Stimulated activated CD4-positive, alpha-beta T cell treated with anti-CD3 and anti-CD28 coated beads, Interleukin-1b, Interleukin-23, amount 100 ng/mL, for 4 hours (primary cell): Measurements from ENCODE around the gene ZNF106.

Experiments
- DNase-seq, 2 donors: peaks; one replicate each; pipeline ENCODE4 v3.0.0-alpha.2; 2020; ENCODE audit warnings: low read depth in 2 of 2

ZNF106 gene

DNA sequence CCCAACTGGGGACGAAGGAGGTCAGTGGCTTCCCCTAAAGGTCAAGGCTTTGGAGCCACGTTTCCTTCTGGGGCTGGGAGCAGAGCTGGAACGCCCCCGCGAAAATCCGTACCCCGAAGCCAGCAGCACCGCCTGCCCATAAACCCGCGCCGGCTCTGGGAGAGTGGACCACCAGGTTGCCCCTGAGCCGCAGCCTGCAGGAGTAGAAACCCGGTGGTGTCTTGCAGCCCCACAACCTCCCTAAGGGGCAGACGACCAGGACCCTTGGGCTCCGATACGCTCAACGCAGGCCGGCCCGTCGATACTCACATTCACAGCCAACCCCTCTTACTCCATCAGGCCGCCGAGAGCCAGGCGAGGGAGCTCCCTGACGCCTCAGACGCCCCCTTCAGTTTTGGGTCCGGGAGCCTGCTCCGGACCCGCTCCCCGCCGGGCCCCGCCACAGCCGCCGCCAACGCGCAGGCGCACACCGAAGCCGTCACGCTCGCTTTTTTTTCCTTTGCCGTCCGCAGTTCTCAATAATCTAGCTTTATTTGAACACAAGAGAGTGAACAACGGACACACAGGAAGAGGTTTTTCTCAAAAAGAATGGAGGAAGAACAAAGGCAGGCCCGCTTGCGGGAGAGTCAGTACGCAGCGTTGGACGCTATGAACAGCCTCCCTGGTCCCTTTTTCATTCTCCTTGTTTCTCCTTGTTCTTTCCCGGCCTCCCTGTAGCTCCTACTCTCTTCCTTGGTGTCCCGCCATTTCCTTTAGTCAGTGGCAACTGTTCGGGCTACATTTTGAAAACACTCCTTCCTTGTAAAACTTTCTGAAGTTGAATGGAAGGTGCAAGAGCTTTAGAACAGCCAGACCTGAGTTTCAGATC lies at the start of gene ZNF106:
Gene ZNF106 (minus strand): TSS at position 471 of the 868 bp plus-strand sequence. CDS start 18,852 bp downstream, outside the sequence.
- peak; percentile 77 to 78 for DNase-seq

DNA sequence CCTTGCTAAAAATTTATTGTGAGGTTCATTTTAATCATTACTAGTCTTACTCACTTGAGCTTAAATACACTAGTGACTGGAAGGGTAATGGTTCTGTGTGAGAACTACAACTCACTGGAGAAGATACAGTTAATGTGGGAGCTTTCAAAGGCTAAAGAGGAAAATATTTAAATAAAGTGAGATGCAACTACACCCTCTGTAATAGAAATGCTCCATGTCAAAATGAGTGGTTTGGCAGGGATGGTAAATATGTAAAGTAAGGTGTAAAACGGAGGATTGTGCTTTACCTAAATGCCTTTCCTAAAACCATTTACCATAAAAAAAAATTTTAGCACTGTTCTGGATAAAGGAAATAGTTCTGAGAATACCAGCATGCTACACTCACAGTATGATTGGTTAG lies 42.3 kb upstream of the ZNF106 start:
- DNase-seq, result no peak

DNA sequence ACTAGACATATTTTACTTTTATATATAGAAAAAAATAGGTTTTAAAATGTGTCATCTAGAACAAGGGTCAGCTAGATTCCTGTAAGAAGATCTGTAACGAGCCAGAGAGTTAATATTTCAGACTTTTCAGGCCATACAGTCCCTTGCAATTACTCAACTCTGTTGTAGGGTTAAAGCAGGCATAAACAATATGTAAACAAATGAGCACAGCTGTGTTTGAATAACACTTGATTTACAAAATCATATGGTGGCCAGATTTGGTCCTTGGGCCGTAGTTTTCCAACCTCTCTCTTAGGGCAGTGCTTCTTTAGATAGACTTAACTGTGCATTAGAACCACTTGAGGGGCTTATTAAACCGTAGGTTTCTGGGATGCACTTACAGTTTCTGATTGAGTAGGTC lies 38.0 kb upstream of the ZNF106 start:
- DNase-seq, result no peak

DNA sequence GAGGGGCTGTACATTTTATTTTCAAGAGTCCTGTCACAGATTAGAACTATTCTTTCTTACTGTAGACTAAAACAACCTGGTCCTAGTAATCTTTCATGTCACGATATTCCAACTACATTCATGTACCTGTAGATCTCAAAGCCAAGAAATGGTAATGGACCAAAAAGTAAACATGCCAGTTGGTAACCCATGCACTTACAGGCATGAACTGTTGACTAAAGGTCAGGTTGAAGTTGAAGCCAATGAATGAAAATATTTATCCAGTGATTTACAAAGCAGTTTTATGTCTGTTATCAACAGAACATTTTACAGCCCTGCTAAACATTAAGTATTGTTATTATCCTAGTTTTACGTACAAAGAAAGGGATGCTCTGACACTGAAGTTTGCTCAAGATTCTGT lies 32.4 kb upstream of the ZNF106 start:
- no peak for DNase-seq

DNA sequence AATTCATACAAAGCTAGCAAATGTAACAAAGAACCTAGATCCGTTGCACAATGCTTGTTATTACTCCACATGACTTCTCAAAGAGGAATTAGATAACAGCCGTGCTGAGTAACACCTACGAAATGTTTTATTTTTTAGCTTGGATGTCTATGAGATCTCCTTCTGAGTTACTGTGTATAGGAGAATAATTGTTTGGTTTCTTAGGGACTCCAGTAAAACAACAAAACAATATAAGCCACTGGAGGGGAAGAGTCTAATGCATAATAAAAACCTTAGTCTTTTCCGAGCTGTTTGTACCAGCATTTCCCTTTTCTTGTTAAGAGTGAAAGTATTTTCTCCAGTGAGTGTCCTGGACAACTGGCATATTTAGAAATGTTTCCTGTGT lies 20.1 kb upstream of the ZNF106 start:
- no peak for DNase-seq

DNA sequence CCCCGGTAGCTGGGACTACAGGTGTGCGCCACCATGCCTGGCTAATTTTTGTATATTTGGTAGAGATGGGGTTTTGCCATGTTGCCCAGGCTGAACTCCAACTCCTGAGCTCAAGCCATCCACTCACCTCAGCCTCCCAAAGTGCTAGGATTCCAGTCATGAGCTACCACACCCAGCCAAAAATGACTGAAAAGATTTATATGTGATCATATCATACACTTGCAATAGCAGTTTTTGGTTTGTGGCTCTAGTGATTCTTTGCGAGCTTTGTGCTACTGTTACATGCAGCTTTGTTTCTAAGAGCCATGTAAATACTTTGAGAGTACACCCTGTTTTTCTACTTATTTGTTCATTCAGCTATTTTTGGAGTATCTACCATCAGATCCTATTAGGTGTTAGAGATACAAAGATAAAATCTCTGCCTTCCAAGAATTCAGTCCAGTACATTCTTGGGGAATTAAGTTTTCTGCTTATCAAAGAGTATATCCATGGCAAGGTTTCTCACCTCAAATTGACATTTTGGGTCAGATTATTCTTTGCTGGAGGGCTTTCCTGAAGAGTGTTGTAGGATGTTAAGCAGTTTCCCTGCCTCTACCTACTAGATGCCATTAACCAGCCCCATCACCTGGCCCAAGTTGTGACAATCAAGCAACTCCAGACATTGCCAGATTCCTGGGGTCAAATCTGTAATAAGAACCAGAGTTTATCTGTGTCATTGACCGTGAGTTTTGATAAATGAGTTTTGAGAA lies 19.5 kb upstream of the ZNF106 start:
- DNase-seq, result no peak

DNA sequence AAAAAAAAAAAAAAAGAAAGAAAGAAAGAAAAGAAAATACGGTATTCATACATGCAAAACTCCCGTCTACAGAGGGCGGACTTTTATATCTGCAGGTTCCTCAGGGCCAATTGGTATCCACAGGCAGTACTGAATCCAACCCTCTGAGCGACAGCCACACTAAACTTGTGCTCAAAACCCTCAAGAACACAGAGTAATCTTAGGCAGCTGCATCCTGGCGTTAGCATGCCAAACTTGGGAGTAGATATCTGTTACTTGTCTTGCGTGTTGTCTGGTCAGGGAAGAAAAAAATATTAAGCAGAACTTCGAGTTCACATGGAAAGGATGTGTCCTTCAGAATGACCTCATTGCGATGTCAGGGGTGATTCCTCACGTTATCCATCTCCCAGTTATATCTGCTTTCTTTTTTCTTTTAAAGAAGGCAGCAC lies 17.3 kb upstream of the ZNF106 start:
- DNase-seq, result no peak

DNA sequence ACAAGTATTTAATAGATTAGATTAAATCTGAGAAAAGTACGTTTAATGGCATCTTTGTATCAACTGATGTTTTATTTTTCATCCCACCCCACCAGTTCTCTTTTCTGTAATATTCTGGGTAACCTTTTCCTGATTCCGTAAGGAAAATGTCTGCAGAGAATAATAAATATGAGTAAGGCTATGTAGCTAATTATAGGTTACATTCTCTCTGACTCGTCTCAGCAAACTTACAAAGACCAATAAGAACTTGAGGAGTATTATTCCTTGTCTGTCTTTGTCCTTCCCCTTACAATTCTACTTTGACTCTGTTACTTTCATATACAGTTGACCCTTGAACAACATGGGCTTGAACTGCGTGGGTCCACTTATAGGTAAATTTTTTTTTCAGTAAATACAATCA lies 16.6 kb upstream of the ZNF106 start:
- DNase-seq, result no peak

DNA sequence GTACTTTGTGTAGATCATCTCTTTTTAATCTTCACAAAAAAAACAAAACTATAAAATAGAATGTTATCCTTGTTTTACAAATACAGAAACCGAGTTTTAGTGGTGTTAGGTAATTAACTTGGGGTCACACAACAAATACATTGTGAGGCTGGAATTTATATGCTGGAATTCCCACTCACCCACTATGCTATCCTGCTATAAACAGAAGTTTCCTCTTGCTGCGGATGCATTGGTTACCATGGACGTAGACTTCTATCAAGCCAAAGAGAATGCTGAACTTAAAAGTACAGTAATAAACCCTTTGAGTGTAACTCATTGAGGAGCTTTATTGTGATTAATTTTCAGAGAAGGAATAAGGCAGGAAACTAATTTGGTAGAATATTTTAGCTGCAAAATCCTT lies 13.7 kb upstream of the ZNF106 start:
- DNase-seq, result no peak

DNA sequence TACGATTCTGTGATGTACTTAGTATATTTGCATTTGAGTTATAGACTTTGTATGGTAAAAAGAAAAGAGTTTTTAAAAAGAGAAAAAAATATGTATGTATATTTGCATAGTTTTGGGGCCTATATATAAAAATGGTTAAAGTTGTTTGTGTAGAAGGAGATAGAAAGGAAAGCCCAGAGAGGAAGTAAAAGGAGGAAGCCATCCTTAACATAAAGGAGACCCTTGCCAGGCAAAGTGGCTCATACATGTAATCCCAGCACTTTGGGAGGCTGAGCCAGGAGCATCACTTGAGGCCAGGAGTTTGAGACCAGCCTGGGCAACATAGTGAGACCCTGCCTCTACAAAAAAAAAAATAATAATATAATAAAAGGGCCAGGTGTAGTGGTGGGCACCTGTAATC lies 12.9 kb upstream of the ZNF106 start:
- no peak for DNase-seq

DNA sequence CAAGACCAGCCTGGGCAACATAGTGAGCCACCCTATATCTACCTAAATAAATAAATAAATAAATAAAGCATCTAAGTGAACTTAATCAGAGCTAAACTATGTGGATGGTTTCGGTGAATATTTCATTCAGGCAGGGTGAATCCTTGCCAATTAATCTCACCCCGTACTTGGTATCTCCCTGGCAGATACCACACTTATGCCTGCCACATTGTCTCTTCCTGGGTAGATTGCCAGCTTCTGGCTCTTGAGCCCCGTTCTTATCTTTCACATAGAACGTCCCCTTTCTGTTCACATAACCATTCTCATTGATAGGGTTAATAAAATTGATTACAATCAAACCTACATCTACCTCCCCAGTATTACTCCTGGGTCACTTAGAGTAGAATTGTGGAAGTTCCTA lies 11.5 kb upstream of the ZNF106 start:
- DNase-seq, result no peak

DNA sequence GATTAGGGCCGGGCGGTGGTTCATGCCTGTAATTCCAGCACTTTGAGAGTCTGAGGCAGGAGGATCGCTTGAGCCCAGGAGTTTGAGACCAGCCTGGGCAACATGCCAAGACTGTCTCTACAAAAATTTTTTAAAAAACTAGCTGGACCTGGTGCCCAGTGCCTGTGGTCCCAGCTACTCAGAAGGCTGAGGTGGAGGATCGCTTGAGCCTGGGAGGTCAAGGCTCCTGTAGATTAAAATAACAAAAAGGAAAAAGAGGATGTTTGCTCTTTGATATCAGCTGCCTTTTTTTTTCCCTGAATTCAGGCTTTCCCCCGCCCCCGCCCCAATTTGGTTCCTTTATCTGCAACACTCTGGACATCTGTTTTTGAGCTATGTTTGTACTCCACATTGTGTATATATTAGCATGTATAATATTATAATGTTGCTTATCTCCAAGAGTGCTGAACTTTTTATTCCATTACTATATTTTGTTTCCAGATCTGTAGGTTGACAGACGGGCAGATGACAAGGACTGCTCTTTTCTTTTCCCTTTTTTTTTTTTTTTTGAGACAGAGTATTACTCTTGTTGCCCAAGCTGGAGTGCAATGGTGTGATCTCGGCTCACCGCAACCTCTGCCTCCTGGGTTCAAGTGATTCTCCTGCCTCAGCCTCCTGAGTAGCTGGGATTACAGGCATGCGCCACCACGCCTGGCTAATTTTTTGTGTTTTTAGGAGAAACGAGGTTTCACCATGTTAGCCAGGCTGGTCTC lies 9.1 kb upstream of the ZNF106 start:
- DNase-seq, result no peak

DNA sequence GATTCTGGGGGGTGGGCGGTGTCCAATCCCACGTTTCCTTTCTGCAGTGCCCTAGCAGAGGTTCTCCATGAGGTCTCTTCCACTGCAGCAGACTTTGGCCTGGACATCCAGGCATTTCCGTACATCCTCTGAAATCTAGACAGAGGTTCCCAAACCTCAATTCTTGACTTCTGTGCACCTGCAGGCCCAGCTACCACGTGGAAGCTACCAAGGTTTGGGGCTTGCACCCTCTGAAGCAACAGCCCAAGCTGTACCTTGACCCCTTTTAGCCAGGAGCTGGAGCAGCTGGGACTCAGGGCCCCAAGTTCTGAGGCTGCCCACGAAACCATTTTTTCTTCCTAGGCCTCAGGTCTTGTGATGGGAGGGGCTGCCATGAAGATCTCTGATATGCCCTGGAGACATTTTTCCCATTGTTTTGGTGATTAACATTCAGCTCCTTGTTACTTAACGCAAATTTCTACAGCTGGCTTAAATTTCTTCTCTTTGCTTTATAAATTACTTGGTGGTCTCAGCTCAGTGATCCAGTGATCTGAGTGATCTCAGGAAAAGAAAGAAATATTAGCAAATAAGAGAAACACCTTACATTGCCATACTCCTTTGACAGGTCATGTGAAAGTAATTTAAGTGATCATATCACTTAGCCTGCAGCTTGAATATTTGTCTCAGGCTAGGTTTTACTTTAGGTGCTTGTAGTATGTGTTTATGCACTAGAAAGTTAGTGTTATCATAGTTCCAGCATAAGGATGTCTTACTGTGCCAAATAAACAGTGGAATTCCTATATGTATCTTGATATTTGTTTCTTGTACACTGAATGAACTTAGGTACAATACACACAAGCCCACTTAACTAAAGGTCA lies 7.5 kb upstream of the ZNF106 start:
- no peak for DNase-seq

DNA sequence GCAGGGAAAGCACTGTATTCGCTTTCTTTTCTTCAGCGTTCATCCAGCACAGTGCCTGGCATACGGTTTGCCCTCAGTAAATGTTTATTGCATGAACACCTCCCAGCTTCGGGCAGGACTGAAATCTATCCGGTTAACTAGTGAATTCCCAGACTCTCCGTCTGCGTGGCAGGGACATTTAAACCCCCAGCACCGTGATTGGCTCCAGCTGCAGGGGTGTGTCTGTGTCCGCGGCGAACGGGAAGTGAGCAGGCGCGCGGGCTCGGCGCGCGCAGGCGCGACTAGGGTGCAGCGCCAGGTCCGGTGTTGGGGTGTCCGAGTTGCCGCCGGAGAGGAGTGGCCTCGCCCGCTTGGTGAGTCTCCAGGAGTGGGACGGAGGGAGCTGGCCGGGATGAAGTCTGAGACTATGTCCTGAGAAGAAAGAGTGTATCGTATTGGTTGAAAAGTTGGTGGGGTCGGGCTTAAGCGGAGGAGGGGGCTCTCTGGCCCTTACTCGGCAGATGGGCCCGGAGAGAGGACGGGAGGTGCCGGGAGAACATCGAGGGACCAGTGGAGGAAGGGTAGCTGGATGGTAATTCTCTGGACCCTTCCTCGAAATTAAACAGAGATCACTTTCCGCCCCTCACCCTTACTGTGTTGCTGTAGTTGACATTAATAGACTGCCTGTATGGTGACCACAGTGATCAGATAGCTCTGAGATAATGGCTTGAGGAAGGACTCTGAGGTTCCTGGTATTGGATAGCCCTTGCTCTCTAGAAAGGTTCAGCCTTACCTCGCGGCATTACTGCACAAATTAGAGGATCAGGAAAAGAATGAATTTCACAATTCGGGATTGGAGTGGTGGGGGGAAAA lies 4.6 kb upstream of the ZNF106 start, which contains the start of gene SNAP23:
Gene SNAP23 (plus strand): TSS at position 274 of the 852 bp plus-strand sequence. CDS start 16,213 bp downstream, outside the sequence.
- peak; percentile 58 to 70 for DNase-seq

DNA sequence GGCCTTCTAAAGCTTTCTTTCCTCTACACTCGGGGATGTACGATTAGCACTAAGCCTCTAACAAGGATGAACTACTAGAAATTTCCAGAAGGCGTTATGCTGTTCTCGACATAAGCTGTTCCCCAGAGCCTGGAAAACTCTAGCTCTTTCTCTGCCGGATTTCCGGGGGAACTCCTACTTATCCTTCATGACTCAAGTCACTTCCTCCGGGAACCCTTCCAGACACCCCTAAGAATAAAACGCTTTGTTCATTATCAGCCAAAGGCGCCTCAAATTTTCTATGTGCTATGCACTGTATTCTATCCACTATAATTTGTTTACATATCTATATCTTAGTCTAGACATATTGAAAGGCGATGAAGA lies 4.0 kb upstream of the ZNF106 start:
- no peak for DNase-seq

DNA sequence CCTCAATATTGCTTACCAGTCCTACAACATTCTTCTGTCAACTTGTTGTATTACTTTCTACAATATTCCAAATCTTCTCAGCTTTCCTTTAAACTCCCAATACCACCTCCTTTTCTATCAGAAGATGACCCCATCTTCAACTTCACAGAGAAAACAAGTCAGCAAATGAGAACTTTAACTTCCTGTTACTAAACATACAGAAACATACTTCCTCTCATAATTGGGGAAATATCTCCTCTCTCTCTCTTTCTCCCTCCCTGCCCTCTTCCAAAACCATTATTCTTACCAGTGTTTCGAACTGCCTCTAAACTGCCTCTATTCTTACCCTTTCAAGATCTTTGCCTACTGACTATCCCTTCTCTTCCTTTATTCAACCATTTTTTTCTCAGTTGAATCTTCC lies 2.7 kb upstream of the ZNF106 start:
- no peak for DNase-seq

DNA sequence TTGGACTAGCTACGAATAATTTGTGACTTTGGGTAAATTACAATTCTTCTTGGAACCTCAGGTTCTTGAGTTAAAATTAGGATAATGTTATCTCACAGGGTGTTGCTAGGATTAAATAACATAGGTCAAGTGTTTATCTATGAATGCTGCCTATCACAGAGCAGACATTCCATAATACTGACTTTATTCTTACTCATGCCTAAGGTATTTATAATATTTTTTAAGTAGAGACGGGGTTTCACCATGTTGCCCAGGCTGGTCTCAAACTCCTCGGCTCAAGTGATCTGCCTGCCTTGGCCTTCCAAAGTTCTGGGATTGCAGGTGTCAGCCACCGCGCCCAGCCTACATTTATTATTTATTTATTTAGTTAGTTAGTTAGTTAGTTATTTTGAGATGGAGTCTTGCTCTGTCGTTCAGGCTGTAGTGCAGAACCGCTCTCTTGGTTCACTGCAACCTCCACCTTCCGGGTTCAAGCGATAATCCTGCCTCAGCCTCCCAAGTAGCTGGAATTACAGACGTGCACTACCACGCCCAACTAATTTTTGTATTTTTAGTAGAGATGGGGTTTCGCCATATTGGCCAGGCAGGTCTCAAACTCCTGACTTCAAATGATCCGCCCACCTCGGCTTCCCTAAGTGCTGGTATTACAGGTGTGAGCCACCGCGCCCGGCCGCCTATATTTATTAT lies 741 bp upstream of the ZNF106 start:
- no peak for DNase-seq

DNA sequence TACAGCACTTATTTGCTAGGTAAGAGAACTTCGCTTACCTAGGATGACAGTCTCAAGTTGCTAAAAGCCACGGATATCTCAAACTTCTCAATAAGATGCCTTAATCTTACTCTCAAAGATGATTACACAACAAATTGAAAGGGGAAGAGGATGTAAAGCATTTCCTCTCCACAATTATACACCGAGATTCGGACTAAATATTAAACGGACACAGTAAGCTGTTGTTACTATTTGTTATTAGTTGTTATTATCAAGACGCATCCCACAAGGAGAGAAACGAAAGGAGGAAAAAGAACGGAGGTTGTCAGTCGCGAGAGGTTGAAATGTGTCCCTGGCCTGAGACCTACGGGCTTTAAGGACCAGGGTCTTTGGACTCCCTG lies 660 bp downstream of the ZNF106 start:
- DNase-seq, result no peak

DNA sequence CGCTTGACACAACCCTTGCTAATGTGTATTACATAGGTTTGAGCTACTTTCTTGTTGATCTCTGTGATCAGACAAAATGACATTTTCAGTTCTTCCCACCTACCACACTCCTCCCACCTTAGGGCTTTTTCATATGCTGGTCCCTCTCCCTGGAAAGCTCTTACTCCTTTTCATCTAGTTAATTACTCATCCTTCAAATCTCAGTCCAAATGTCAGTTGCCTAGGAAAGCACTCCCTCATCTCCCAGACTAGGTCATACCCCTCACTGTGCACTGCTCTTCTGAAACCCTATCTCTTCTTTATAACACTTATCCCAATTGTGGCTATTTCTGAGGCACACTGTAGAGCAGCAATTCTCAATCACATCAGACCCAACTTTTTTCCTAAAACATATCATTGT lies 7.3 kb downstream of the ZNF106 start:
- no peak for DNase-seq

DNA sequence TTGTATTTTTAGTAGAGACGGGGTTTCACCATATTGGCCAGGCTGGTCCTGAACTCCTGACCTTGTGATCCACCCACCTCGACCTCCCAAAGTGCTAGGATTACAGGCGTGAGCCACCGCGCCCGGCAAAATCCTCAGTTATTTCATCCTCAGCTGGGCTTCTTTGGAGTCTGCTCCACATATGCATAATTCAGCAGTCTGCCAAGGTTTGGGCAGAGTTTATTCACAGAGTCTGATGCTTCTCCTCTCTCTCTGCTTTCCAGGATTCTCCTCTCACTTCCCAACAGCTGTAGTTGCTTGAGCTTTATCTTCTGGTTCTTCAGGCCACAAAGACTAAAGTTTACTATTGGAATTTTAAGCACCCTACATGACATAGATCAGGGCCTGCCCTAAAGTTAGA lies 8.2 kb downstream of the ZNF106 start:
- DNase-seq, result no peak
